B cell (primary cell): ENCODE results near the gene FRYL. TPM values are rescaled to one million over a fixed set of nuclear protein-coding genes. Genes with fewer than 3 reads are reported as not detected.

ENCODE experiments used
- ATAC-seq: fragments of 200-7000 bp; cut with Tn5 transposase; one replicate; pipeline ENCODE4 v1.10.0; 2021; ENCODE audit warnings: low read depth, mild to moderate bottlenecking, moderate number of reproducible peaks, moderate library complexity
- CTCF ChIA-PET: fragments of 350-600 bp; sonication (Branson Sonifier 250); formaldehyde crosslinking; loops from one replicate; lab custom pipeline; 2021; ENCODE audit warnings: antibody characterized with exemption, inconsistent platforms; lab: Charles Lee
- POLR2A ChIA-PET: fragments of 350-600 bp; sonication (Branson Sonifier 250); formaldehyde crosslinking; loops from one replicate; lab custom pipeline; 2021; ENCODE audit warnings: antibody characterized with exemption; lab: Charles Lee
- DNase-seq: peaks from one replicate; pipeline ENCODE4 v3.0.0; 2013
- H2AFZ ChIP-seq: 2 replicates; pipeline ENCODE4 v1.6.1; 2012; ENCODE audit warnings: mild to moderate bottlenecking, low read depth, low read length; ENCODE audit not compliant: insufficient read depth, poor library complexity, severe bottlenecking
- H3K27ac ChIP-seq, 2 donors: 1 replicate in 1 of 2; 2 replicates in 1 of 2; pipeline ENCODE4 v1.5.1; 2012 to 2013; ENCODE audit warnings: low read length in 2 of 2, mild to moderate bottlenecking in 2 of 2, moderate library complexity in 1 of 2
- H3K27me3 ChIP-seq, 4 experiments: fragments of 200-600 bp in 1 of 4; sonication (generic) in 1 of 4; replicated peaks in 1 of 4; 1 replicate in 2 of 4; 2 replicates in 2 of 4; pipeline versions ENCODE4 v1.6.1 to v1.7.0; 2013 to 2016; ENCODE audit warnings: low read length in 3 of 4, mild to moderate bottlenecking in 2 of 4, mixed read lengths in 1 of 4, moderate library complexity in 1 of 4; ENCODE audit not compliant: insufficient read depth in 4 of 4, control insufficient read depth in 3 of 4; ENCODE audit errors: control extremely low read depth in 1 of 4
- H3K36me3 ChIP-seq, 2 experiments: replicated peaks in 1 of 2; 1 replicate in 1 of 2; 2 replicates in 1 of 2; pipeline versions ENCODE4 v1.6.1 to v1.7.1; 2013; ENCODE audit warnings: low read length in 1 of 2; ENCODE audit not compliant: insufficient read depth in 2 of 2, control insufficient read depth in 1 of 2; ENCODE audit errors: control extremely low read depth in 1 of 2, extremely low read depth in 1 of 2
- H3K4me1 ChIP-seq, 2 donors: fragments of 200-600 bp in 1 of 2; sonication (generic) in 1 of 2; 1 replicate in 1 of 2; 2 replicates in 1 of 2; pipeline versions ENCODE4 v1.5.1 to v1.6.1; 2013 to 2017; ENCODE audit warnings: low read length in 2 of 2; ENCODE audit not compliant: control insufficient read depth in 2 of 2, insufficient read depth in 2 of 2
- H3K4me2 ChIP-seq: replicated peaks from 2 replicates; pipeline ENCODE3; 2012; ENCODE audit warnings: mild to moderate bottlenecking, low read depth, low read length; ENCODE audit not compliant: poor library complexity, severe bottlenecking
- H3K4me3 ChIP-seq, 5 experiments: fragments of 200-600 bp in 1 of 5; sonication (generic) in 1 of 5; 1 replicate in 3 of 5; 2 replicates in 2 of 5; pipeline versions ENCODE4 v1.5.1 to v1.7.0; 2011 to 2016; ENCODE audit warnings: low read length in 4 of 5, mild to moderate bottlenecking in 4 of 5, low read depth in 2 of 5, control low read depth in 1 of 5, moderate library complexity in 1 of 5; ENCODE audit not compliant: insufficient read depth in 1 of 5; ENCODE audit errors: control extremely low read depth in 1 of 5, extremely low read depth in 1 of 5
- H3K79me2 ChIP-seq: fragments of 200-600 bp; sonication (generic); one replicate; pipeline ENCODE4 v1.6.0; 2016; ENCODE audit warnings: low read length; ENCODE audit not compliant: control insufficient read depth, insufficient read depth
- H3K9ac ChIP-seq: fragments of 200-600 bp; sonication (generic); 2 replicates; pipeline ENCODE4 v1.6.1; 2017; ENCODE audit warnings: mild to moderate bottlenecking, low read length, moderate library complexity
- H3K9me3 ChIP-seq, 3 donors: one replicate each; pipeline versions ENCODE4 v1.6.1 to v1.7.1; 2013; ENCODE audit warnings: low read length in 2 of 3; ENCODE audit not compliant: control insufficient read depth in 2 of 3, insufficient read depth in 1 of 3; ENCODE audit errors: control extremely low read depth in 1 of 3
- H4K20me1 ChIP-seq: 2 replicates; pipeline ENCODE4 v1.6.0; 2012; ENCODE audit warnings: mild to moderate bottlenecking, low read length; ENCODE audit not compliant: insufficient read depth, control insufficient read depth, poor library complexity, severe bottlenecking
- H3K27ac Mint-ChIP-seq: one replicate; pipeline ENCODE4 v1.8.0; 2021; ENCODE audit warnings: mixed read lengths
- H3K27me3 Mint-ChIP-seq: one replicate; pipeline ENCODE4 v1.8.0; 2021; ENCODE audit warnings: mixed read lengths
- H3K4me1 Mint-ChIP-seq: one replicate; pipeline ENCODE4 v1.8.0; 2021; ENCODE audit warnings: mixed read lengths
- H3K4me3 Mint-ChIP-seq: one replicate; pipeline ENCODE4 v1.8.0; 2021; ENCODE audit warnings: mixed read lengths
- H3K9me3 Mint-ChIP-seq: one replicate; pipeline ENCODE4 v1.8.0; 2022; ENCODE audit warnings: mixed read lengths; ENCODE audit not compliant: insufficient read depth
- CTCF ChIP-seq: fragments of 200-600 bp; IDR thresholded peaks from one replicate; pipeline ENCODE4 v1.8.0; 2022; ENCODE audit warnings: antibody characterized with exemption, mild to moderate bottlenecking
- EZH2 ChIP-seq: IDR thresholded peaks from 2 replicates; pipeline ENCODE4 v1.6.1; 2012; ENCODE audit warnings: borderline replicate concordance, low read depth, mild to moderate bottlenecking, moderate library complexity, low read length; ENCODE audit not compliant: insufficient read depth, poor library complexity, severe bottlenecking
- WGBS: methylation state at CpG from one replicate; pipeline ENCODE4 v1.1.5; 2013; ENCODE audit warnings: missing lambda C conversion rate; ENCODE audit not compliant: insufficient coverage; 5-methylcytosine and 5-hydroxymethylcytosine counted together
- intact Hi-C: fragments of 100-400 bp; cut with micrococcal nuclease; formaldehyde crosslinking; loops from one replicate; pipeline ENCODE4 v1.10.0; 2022
- polyA plus RNA-seq: library from polyadenylated mRNA; depleted of rRNA; stranded (reverse); fragments of >200 nt; gene quantifications from 2 replicates; pipeline ENCODE4 v1.2.3, GENCODE V29; 2012
- total RNA-seq, 2 donors: library from RNA; stranded (reverse); fragments of 120-200 nt in 1 of 2; gene quantifications; 1 replicate in 1 of 2; 2 replicates in 1 of 2; pipeline versions ENCODE4 v1.2.3 to v1.2.4, GENCODE V29; 2013 to 2022

FRYL gene
- total and polyA plus RNA-seq, 2 donors (not counting 1 experiment from before 2014, with no cell fraction given), result 15.5 to 138 TPM

GRCh38 chr4:48753159-48753558 lies 26.9 kb downstream of the FRYL start:
- WGBS, result no CpG with 5 or more reads among the region's 1 CpG
- intact Hi-C loops, result no loop called here
- H3K4me3 ChIP-seq, result no peak overlapping the region

GRCh38 chr4:48752726-48753125 lies 27.4 kb downstream of the FRYL start:
- H3K27ac ChIP-seq, result peak overlapping the region in 1 of 2 donors; percentile 24
- H3K79me2 ChIP-seq, result peaks cover 92% of the 10 kb centered on the region
- H3K4me2 ChIP-seq, result peak overlapping the region; percentile 20
- DNase-seq (no peak), ATAC-seq (no peak)
- intact Hi-C loops, result no loop called here
- Mint-ChIP-seq H3K27me3 (no peaks in the 10 kb centered on the region), H3K9me3 (no peaks in the 10 kb centered on the region), H3K4me1 (peaks cover 67% of the 10 kb centered on the region), H3K27ac (peak overlapping the region; percentile 23), H3K4me3 (peak overlapping the region; percentile 7)
- H3K9ac ChIP-seq, result peak overlapping the region; percentile 1
- peaks cover 63% of the 10 kb centered on the region for H4K20me1 ChIP-seq
- ChIA-PET POLR2A (no interaction called here), CTCF (no interaction called here)
- no peaks in the 10 kb centered on the region for H3K27me3 ChIP-seq
- no peak overlapping the region for H3K4me3 ChIP-seq
- 0% methylated on average over 2 of the region's 5 CpGs for WGBS
- H3K4me1 ChIP-seq, result peaks cover 16 to 28% of the 10 kb centered on the region in 2 donors
- no peak overlapping the region for H2AFZ ChIP-seq
- TF ChIP-seq CTCF, result no peak
- no peak for TF ChIP-seq EZH2
- peaks cover 0 to 4% (median 0%) of the 10 kb centered on the region in 3 donors for H3K9me3 ChIP-seq
- H3K36me3 ChIP-seq, result peaks cover 0 to 2% of the 10 kb centered on the region in 2 experiments

More at GRCh38 chr4:48753159-48753558, 26.9 kb downstream of the FRYL start:
- no peak for DNase-seq
- Histone ChIP-seq H3K27ac (peak overlapping the region in 1 of 2 donors; percentile 24), H3K36me3 (peaks cover 0 to 2% of the 10 kb centered on the region in 2 experiments), H2AFZ (no peak overlapping the region), H3K4me2 (no peak overlapping the region), H3K4me1 (peaks cover 16 to 28% of the 10 kb centered on the region in 2 donors), H3K9me3 (peaks cover 0 to 4% (median 0%) of the 10 kb centered on the region in 3 donors), H3K9ac (no peak overlapping the region), H3K27me3 (no peaks in the 10 kb centered on the region), H4K20me1 (peaks cover 63% of the 10 kb centered on the region), H3K79me2 (peaks cover 89% of the 10 kb centered on the region)
- H3K4me3 Mint-ChIP-seq, result peak overlapping the region; percentile 7
- TF ChIP-seq CTCF, result no peak
- no peak for TF ChIP-seq EZH2
- CTCF ChIA-PET, result no interaction called here
- POLR2A ChIA-PET, result no interaction called here
- peaks cover 66% of the 10 kb centered on the region for H3K4me1 Mint-ChIP-seq
- no peak for ATAC-seq
- H3K27ac Mint-ChIP-seq, result no peak overlapping the region
- no peaks in the 10 kb centered on the region for H3K9me3 Mint-ChIP-seq
- no peaks in the 10 kb centered on the region for H3K27me3 Mint-ChIP-seq
